Uterus (tissue), 2 donors: Measurements from ENCODE around the gene KCNQ5.

ENCODE experiments used
- POLR2A ChIP-seq, 2 donors: fragments of 450-650 bp; IDR thresholded peaks; one replicate each; pipeline ENCODE4 v1.6.1; 2016; ENCODE audit warnings: antibody characterized with exemption in 2 of 2, mild to moderate bottlenecking in 1 of 2, moderate library complexity in 1 of 2
- TF ChIP-seq, protein P1 (sequence below), 4 experiments: fragments of 200-600 bp in 2 of 4; fragments of 450-650 bp in 2 of 4; sonication (generic) in 2 of 4; IDR thresholded peaks; one replicate each; pipeline ENCODE4 v1.5.1; 2016 to 2019; ENCODE audit warnings: antibody characterized with exemption in 4 of 4, mild to moderate bottlenecking in 2 of 4, moderate library complexity in 1 of 4

DNA sequence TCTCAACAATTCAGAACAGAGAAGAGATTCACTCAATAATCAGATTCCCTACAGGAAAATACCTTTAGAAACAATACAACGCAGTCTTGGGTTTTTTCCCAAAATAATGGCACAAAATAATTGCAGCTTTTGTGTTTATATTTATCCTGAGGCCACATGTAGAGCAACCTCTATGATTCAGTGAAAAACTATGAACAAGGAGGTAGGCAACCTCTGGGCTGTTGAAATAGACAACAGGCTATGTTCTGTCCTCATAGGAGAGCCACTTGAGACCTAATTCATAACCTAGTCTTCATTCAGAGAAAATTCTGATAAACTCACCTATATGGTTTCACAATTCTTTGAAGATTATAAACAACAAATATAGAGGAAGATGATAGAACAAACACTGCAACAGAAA, 485.2 kb downstream of the KCNQ5 start:
- TF ChIP-seq, protein P1, sequence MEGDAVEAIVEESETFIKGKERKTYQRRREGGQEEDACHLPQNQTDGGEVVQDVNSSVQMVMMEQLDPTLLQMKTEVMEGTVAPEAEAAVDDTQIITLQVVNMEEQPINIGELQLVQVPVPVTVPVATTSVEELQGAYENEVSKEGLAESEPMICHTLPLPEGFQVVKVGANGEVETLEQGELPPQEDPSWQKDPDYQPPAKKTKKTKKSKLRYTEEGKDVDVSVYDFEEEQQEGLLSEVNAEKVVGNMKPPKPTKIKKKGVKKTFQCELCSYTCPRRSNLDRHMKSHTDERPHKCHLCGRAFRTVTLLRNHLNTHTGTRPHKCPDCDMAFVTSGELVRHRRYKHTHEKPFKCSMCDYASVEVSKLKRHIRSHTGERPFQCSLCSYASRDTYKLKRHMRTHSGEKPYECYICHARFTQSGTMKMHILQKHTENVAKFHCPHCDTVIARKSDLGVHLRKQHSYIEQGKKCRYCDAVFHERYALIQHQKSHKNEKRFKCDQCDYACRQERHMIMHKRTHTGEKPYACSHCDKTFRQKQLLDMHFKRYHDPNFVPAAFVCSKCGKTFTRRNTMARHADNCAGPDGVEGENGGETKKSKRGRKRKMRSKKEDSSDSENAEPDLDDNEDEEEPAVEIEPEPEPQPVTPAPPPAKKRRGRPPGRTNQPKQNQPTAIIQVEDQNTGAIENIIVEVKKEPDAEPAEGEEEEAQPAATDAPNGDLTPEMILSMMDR (IDR thresholded peaks at IDR 0.05) = no peak
- TF ChIP-seq POLR2A (IDR thresholded peaks at IDR 0.05) = no peak
